DMS53 treated with DMSO at 0.1 percent for 48 hours (cell line): ENCODE measurements around the gene SEC31A.
"Not testable (repeated sequence)": the region's sequence is repeated elsewhere in the genome, so short reads cannot be mapped to it uniquely, and the experiment has no call there.

Experiments
- DNase-seq: peaks from one replicate; lab custom pipeline; 2025; ENCODE audit not compliant: unreplicated experiment; lab: John Stamatoyannopoulos, UW

SEC31A gene

GRCh38 chr4:82850684-82851083, 40.3 kb downstream of the SEC31A start:
- no peak for DNase-seq

- DNase-seq = no peak
Measured at GRCh38 chr4:82848706-82849105, 42.2 kb downstream of the SEC31A start.

GRCh38 chr4:82842593-82842992, 48.4 kb downstream of the SEC31A start:
- DNase-seq = no peak

- no peak for DNase-seq
Measured at GRCh38 chr4:82839624-82840023, 51.3 kb downstream of the SEC31A start.

GRCh38 chr4:82833696-82834313, 57.1 kb downstream of the SEC31A start:
- DNase-seq = no peak

GRCh38 chr4:82833060-82833459, 57.9 kb downstream of the SEC31A start:
- DNase-seq = not testable (repeated sequence)

- no peak for DNase-seq
Measured at GRCh38 chr4:82825425-82825824, 65.5 kb downstream of the SEC31A start.

- no peak for DNase-seq
Measured at GRCh38 chr4:82823062-82823461, 67.9 kb downstream of the SEC31A start.

GRCh38 chr4:82820689-82821088, 70.3 kb downstream of the SEC31A start:
- DNase-seq = no peak

GRCh38 chr4:82818664-82819662, 72.0 kb downstream of the SEC31A start:
- no peak for DNase-seq

- DNase-seq = not testable (repeated sequence)
Measured at GRCh38 chr4:82816874-82817273, 74.1 kb downstream of the SEC31A start.

- DNase-seq = no peak
Measured at GRCh38 chr4:82814034-82814433, 76.9 kb downstream of the SEC31A start.

GRCh38 chr4:82811838-82812341, 79.1 kb downstream of the SEC31A start:
- no peak for DNase-seq

GRCh38 chr4:82811392-82811791, 79.6 kb downstream of the SEC31A start:
- DNase-seq = no peak

- DNase-seq = no peak
Measured at GRCh38 chr4:82810176-82810575, 80.8 kb downstream of the SEC31A start.

- DNase-seq = no peak
Measured at GRCh38 chr4:82809619-82810018, 81.3 kb downstream of the SEC31A start.

- DNase-seq = no peak
Measured at GRCh38 chr4:82803746-82804145, 87.2 kb downstream of the SEC31A start.

GRCh38 chr4:82802911-82803310, 88.0 kb downstream of the SEC31A start:
- no peak for DNase-seq

- DNase-seq = peak; percentile 7
Measured at GRCh38 chr4:82801910-82802521, 88.9 kb downstream of the SEC31A start.

GRCh38 chr4:82799006-82799881, 91.7 kb downstream of the SEC31A start:
- no peak for DNase-seq
